H1 (cell line): ENCODE results near the gene DENND2C. TPM values are rescaled to one million over a fixed set of nuclear protein-coding genes. Genes with fewer than 3 reads are reported as not detected.

Experiments
- CTCF ChIA-PET: fragments of 300-600 bp; sonication (Branson Sonifier 250); formaldehyde crosslinking; loops from one replicate; lab custom pipeline; 2021; ENCODE audit not compliant: partially characterized antibody; lab: Charles Lee
- POLR2A ChIA-PET: fragments of 300-600 bp; sonication (Branson Sonifier 250); formaldehyde crosslinking; loops from one replicate; lab custom pipeline; 2021; ENCODE audit warnings: inconsistent platforms; ENCODE audit not compliant: partially characterized antibody; lab: Charles Lee
- DNase-seq, 2 experiments: peaks; one replicate each; pipeline versions ENCODE4 v3.0.0 to v3.0.0-alpha.2; 2010 to 2022; ENCODE audit warnings: low spot score in 2 of 2, low read depth in 1 of 2, mixed read lengths in 1 of 2
- FAIRE-seq: peaks from 2 replicates; lab custom pipeline; 2011; peaks lifted over from hg19 to GRCh38; lab: Jason Lieb, UNC
- H2AFZ ChIP-seq: 2 replicates; pipeline ENCODE4 v1.8.1; 2012; ENCODE audit warnings: low read length, inconsistent platforms
- H2AK5ac ChIP-seq: 2 replicates; pipeline ENCODE4 v1.6.1; 2013; ENCODE audit warnings: low read depth, low read length
- H2BK120ac ChIP-seq: replicated peaks from 2 replicates; pipeline ENCODE3; 2013; ENCODE audit warnings: low read depth, low read length, inconsistent platforms
- H2BK12ac ChIP-seq: 2 replicates; pipeline ENCODE4 v1.6.1; 2013; ENCODE audit warnings: low read depth, low read length
- H2BK15ac ChIP-seq: 2 replicates; pipeline ENCODE4 v1.6.1; 2013; ENCODE audit warnings: low read length
- H2BK20ac ChIP-seq: 2 replicates; pipeline ENCODE4 v1.6.1; 2013; ENCODE audit warnings: low read length
- H2BK5ac ChIP-seq: 2 replicates; pipeline ENCODE4 v1.6.1; 2013; ENCODE audit warnings: low read depth, low read length
- H3K14ac ChIP-seq: 2 replicates; pipeline ENCODE4 v1.6.1; 2013; ENCODE audit warnings: inconsistent platforms; ENCODE audit not compliant: insufficient read length
- H3K18ac ChIP-seq: 2 replicates; pipeline ENCODE4 v1.6.1; 2013; ENCODE audit warnings: low read length; ENCODE audit errors: extremely low read depth
- H3K23ac ChIP-seq: 2 replicates; pipeline ENCODE4 v1.6.1; 2013; ENCODE audit warnings: inconsistent platforms; ENCODE audit not compliant: insufficient read length
- H3K23me2 ChIP-seq: 2 replicates; pipeline ENCODE4 v1.6.1; 2013; ENCODE audit warnings: low read depth, low read length
- H3K27ac ChIP-seq: 2 replicates; pipeline ENCODE4 v1.6.1; 2011; ENCODE audit warnings: low read depth, low read length, inconsistent platforms
- H3K27me3 ChIP-seq, 4 experiments: replicated peaks in 1 of 4; 1 replicate in 1 of 4; 2 replicates in 3 of 4; pipeline versions ENCODE4 v1.6.1 to v1.8.1; 2011 to 2013; ENCODE audit warnings: low read length in 3 of 4, mild to moderate bottlenecking in 3 of 4, inconsistent platforms in 2 of 4, mixed read lengths in 2 of 4, moderate library complexity in 1 of 4; ENCODE audit not compliant: control insufficient read depth in 3 of 4, insufficient read depth in 3 of 4; ENCODE audit errors: extremely low read depth in 1 of 4
- H3K36me3 ChIP-seq, 4 experiments: 2 replicates each; pipeline versions ENCODE4 v1.6.1 to v1.8.1; 2011 to 2013; ENCODE audit warnings: mild to moderate bottlenecking in 4 of 4, low read length in 3 of 4, moderate library complexity in 2 of 4, control low read depth in 1 of 4, inconsistent platforms in 1 of 4; ENCODE audit not compliant: insufficient read depth in 4 of 4, control insufficient read depth in 2 of 4
- H3K4ac ChIP-seq: replicated peaks from 2 replicates; pipeline ENCODE3; 2013; ENCODE audit warnings: low read length, low read depth, mixed read lengths, inconsistent platforms; ENCODE audit not compliant: insufficient read length
- H3K4me1 ChIP-seq, 4 experiments: replicated peaks in 1 of 4; 1 replicate in 1 of 4; 2 replicates in 3 of 4; pipeline versions ENCODE4 v1.6.1 to v1.8.1; 2011 to 2013; ENCODE audit warnings: low read length in 3 of 4, inconsistent platforms in 2 of 4, mixed read lengths in 1 of 4; ENCODE audit not compliant: insufficient read depth in 4 of 4, control insufficient read depth in 3 of 4
- H3K4me2 ChIP-seq, 2 experiments: 2 replicates each; pipeline versions ENCODE4 v1.6.1 to v1.8.1; 2011 to 2013; ENCODE audit warnings: low read depth in 2 of 2, low read length in 2 of 2, control low read depth in 1 of 2, inconsistent platforms in 1 of 2, mild to moderate bottlenecking in 1 of 2; ENCODE audit not compliant: insufficient read depth in 1 of 2
- H3K4me3 ChIP-seq, 4 experiments: fragments of 200-600, 300-600 bp in 1 of 4; sonication (generic), shearing (Covaris generic), sonication (Bioruptor Twin) in 1 of 4; 2 replicates each; pipeline versions ENCODE4 v1.5.1 to v1.8.1; 2011 to 2016; ENCODE audit warnings: low read length in 4 of 4, low read depth in 3 of 4, control low read depth in 2 of 4, inconsistent platforms in 2 of 4, mild to moderate bottlenecking in 2 of 4, mixed read lengths in 1 of 4, moderate library complexity in 1 of 4; ENCODE audit not compliant: insufficient read depth in 2 of 4; ENCODE audit errors: extremely low read depth in 1 of 4
- H3K56ac ChIP-seq: replicated peaks from 2 replicates; pipeline ENCODE3; 2013; ENCODE audit warnings: low read depth, mild to moderate bottlenecking, mixed read lengths, low read length, inconsistent platforms; ENCODE audit not compliant: insufficient read length
- H3K79me1 ChIP-seq: 2 replicates; pipeline ENCODE4 v1.6.1; 2013; ENCODE audit warnings: low read depth, low read length, control low read depth
- H3K79me2 ChIP-seq, 2 experiments: 2 replicates each; pipeline versions ENCODE4 v1.6.1 to v1.8.1; 2012 to 2013; ENCODE audit warnings: low read length in 2 of 2, mild to moderate bottlenecking in 2 of 2, inconsistent platforms in 1 of 2; ENCODE audit not compliant: insufficient read depth in 2 of 2, control insufficient read depth in 1 of 2
- H3K9ac ChIP-seq, 4 experiments: replicated peaks in 1 of 4; 1 replicate in 1 of 4; 2 replicates in 3 of 4; pipeline versions ENCODE4 v1.6.1 to v1.8.1; 2011 to 2013; ENCODE audit warnings: low read depth in 3 of 4, low read length in 3 of 4, control low read depth in 2 of 4, mild to moderate bottlenecking in 2 of 4, moderate library complexity in 2 of 4, inconsistent platforms in 1 of 4; ENCODE audit errors: extremely low read depth in 1 of 4
- H3K9me3 ChIP-seq, 2 experiments: 2 replicates each; pipeline versions ENCODE4 v1.6.1 to v1.8.1; 2012 to 2013; ENCODE audit warnings: mild to moderate bottlenecking in 2 of 2, moderate library complexity in 2 of 2, control low read depth in 1 of 2, inconsistent platforms in 1 of 2, low read depth in 1 of 2, low read length in 1 of 2, mixed read lengths in 1 of 2; ENCODE audit not compliant: insufficient read depth in 2 of 2
- H4K20me1 ChIP-seq, 2 experiments: replicated peaks in 1 of 2; 2 replicates each; pipeline versions ENCODE3 to v1.8.1; 2011 to 2013; ENCODE audit warnings: inconsistent platforms in 2 of 2, low read length in 2 of 2, mild to moderate bottlenecking in 1 of 2; ENCODE audit not compliant: insufficient read depth in 2 of 2, control insufficient read depth in 1 of 2
- H4K5ac ChIP-seq: 2 replicates; pipeline ENCODE4 v1.6.1; 2013; ENCODE audit warnings: low read length, low read depth, mixed read lengths, inconsistent platforms; ENCODE audit not compliant: insufficient read length
- H4K8ac ChIP-seq: 2 replicates; pipeline ENCODE4 v1.8.0; 2013; ENCODE audit warnings: mild to moderate bottlenecking, moderate library complexity, low read length, inconsistent platforms; ENCODE audit not compliant: insufficient read depth; ENCODE audit errors: extremely low read depth
- H4K91ac ChIP-seq: replicated peaks from 2 replicates; pipeline ENCODE3; 2013; ENCODE audit warnings: low read length, mixed read lengths, inconsistent platforms; ENCODE audit not compliant: insufficient read length
- CBX5 ChIP-seq: fragments of 300-800, 300-1000 bp; sonication (generic); IDR thresholded peaks from 2 replicates; pipeline ENCODE4 v1.7.1; 2016; ENCODE audit warnings: antibody characterized with exemption, low read length, low read depth
- RAD21 ChIP-seq, 2 experiments: IDR thresholded peaks in 1 of 2; conservative IDR thresholded peaks in 1 of 2; 2 replicates each; pipeline ENCODE4 v1.6.1; 2011; ENCODE audit warnings: low read depth in 2 of 2, low read length in 2 of 2, improper control_type of control experiment in 1 of 2, inconsistent platforms in 1 of 2, mild to moderate bottlenecking in 1 of 2, moderate library complexity in 1 of 2
- polyA plus RNA-seq, 7 experiments: library from polyadenylated mRNA; depleted of rRNA in 3 of 7; stranded (reverse) in 5 of 7; unstranded in 2 of 7; fragments of >200 nt in 5 of 7; fragments of 200-250 nt in 2 of 7; gene quantifications; 1 replicate in 5 of 7; 2 replicates in 1 of 7; 4 replicates in 1 of 7; pipeline versions ENCODE4 v1.2.1 to v1.2.3, GENCODE V29; 2011 to 2013; ENCODE audit warnings: missing spikeins in 2 of 7, mixed read lengths in 2 of 7
- total RNA-seq: library from RNA; stranded (reverse); fragmentation: NEBNext Ultra II Directional; extraction: Animal tissue kit (Norgen Biotek cat#: 25700); gene quantifications from 2 replicates; pipeline ENCODE4 v1.2.1, GENCODE V29; 2021
- TF ChIP-seq, protein P1 (sequence below): IDR thresholded peaks from 2 replicates; pipeline ENCODE4 v1.6.1; 2011; ENCODE audit warnings: low read depth, mild to moderate bottlenecking, low read length; ENCODE audit not compliant: insufficient read depth

The DENND2C gene
- total and polyA plus RNA-seq, 2 of the 8 experiments (the other 6 are each of a cell fraction or from before 2014, with no cell fraction given) = 1.8 to 5.5 TPM

DNA sequence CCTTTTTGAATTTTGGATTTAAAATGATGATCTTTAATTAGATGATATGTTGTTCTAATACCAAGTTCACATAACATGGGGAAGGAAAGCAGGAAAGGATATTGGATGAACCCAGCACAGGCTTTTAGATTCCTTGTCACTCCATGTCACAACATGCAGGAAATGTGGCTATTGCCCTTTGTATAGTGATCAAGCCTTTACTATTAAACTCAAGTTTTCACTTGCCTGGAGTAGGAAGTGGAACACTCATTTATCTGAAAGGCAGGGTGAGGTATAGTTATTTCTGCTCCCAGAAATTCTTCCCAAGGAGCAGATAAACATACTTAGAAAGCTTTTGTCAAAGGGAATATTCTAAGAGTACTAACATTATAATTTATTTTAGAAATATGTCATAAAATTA, 51.2 kb downstream of the DENND2C start:
- Histone ChIP-seq H4K20me1 (no peaks in the 10 kb centered on the region), H3K9me3 (no peaks in the 10 kb centered on the region), H3K4me3 (no peak overlapping the region), H2AFZ (no peak overlapping the region), H2BK15ac (no peak overlapping the region), H4K91ac (no peak overlapping the region), H3K18ac (no peak overlapping the region), H2BK20ac (no peak overlapping the region), H3K4me1 (no peaks in the 10 kb centered on the region), H3K14ac (no peak overlapping the region), H4K8ac (no peak overlapping the region), H3K36me3 (no peaks in the 10 kb centered on the region), H3K9ac (no peak overlapping the region), H4K5ac (no peak overlapping the region), H3K4ac (no peak overlapping the region), H3K56ac (no peak overlapping the region), H3K27me3 (no peaks in the 10 kb centered on the region), H2BK5ac (no peak overlapping the region), H3K23ac (no peak overlapping the region), H2AK5ac (no peak overlapping the region), H3K4me2 (no peak overlapping the region), H3K27ac (no peak overlapping the region), H3K79me2 (no peaks in the 10 kb centered on the region), H3K79me1 (no peaks in the 10 kb centered on the region), H2BK120ac (no peak overlapping the region), H2BK12ac (no peak overlapping the region), H3K23me2 (no peaks in the 10 kb centered on the region)
- CTCF ChIA-PET = no interaction called here
- no peak for DNase-seq
- FAIRE-seq = no peak
- POLR2A ChIA-PET = no interaction called here
- no peak for TF ChIP-seq CBX5
- TF ChIP-seq RAD21 (IDR thresholded peaks at IDR 0.05 in 1 of 2, conservative IDR thresholded peaks at IDR 0.05 in 1 of 2; ENCODE audit: low read depth in 2 of 2, low read length in 2 of 2) = no peak
- TF ChIP-seq, protein P1, sequence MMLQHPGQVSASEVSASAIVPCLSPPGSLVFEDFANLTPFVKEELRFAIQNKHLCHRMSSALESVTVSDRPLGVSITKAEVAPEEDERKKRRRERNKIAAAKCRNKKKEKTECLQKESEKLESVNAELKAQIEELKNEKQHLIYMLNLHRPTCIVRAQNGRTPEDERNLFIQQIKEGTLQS = no peak
